IPS-NIHi11 (cell line): ENCODE data around the gene PPP4C.
"Not testable (repeated sequence)": the region's sequence is repeated elsewhere in the genome, so short reads cannot be mapped to it uniquely, and the experiment has no call there.

Source experiments
- DNase-seq: peaks from one replicate; pipeline ENCODE4 v3.0.0; 2012; ENCODE audit warnings: mixed read lengths, low spot score

The PPP4C gene

GRCh38 chr16:30125690-30126089, 49.9 kb downstream of the PPP4C start:
- not testable (repeated sequence) for DNase-seq

- no peak for DNase-seq
These were observed 52.2 kb downstream of the PPP4C start for GRCh38 chr16:30127993-30128392.

- DNase-seq, result no peak
These were observed 56.2 kb downstream of the PPP4C start for GRCh38 chr16:30131869-30132475.

GRCh38 chr16:30132591-30132990, 56.8 kb downstream of the PPP4C start:
- no peak for DNase-seq
